HCT116 (cell line): ENCODE data around the gene E2F6. TPM values are rescaled to one million over a fixed set of nuclear protein-coding genes. Genes with fewer than 3 reads are reported as not detected.

Experiments used
- ATAC-seq: fragments of 200-7000 bp; cut with Tn5 transposase; 2 replicates; pipeline ENCODE4 v1.9.1; 2020; ENCODE audit warnings: mild to moderate bottlenecking, moderate library complexity
- BruUV-seq: library from RNA; stranded (reverse); fragments of 400-500 nt; replicated peaks from 2 replicates; lab custom pipeline; 2021; lab: Mats Ljungman, UMichigan
- CTCF ChIA-PET: fragments of 300-600 bp; sonication (Branson Sonifier 250); formaldehyde crosslinking; loops from one replicate; lab custom pipeline; 2021; ENCODE audit warnings: antibody characterized with exemption; lab: Charles Lee
- POLR2A ChIA-PET: fragments of 300-600, 350-600 bp; sonication (Branson Sonifier 250); formaldehyde crosslinking; loops from one replicate; lab custom pipeline; 2021; ENCODE audit warnings: antibody characterized with exemption; lab: Charles Lee
- RAD21 ChIA-PET, 2 experiments: fragments of 300-600 bp; sonication (Branson Sonifier 250); formaldehyde crosslinking; loops; one replicate each; lab custom pipeline; 2023; ENCODE audit warnings: low total read pairs in 2 of 2; ENCODE audit not compliant: uncharacterized antibody in 2 of 2, unreplicated experiment in 2 of 2, low non-redundant PET in 1 of 2; lab: Charles Lee
- DNase-seq: peaks from one replicate; pipeline ENCODE4 v3.0.0-alpha.2; 2010; ENCODE audit warnings: low read depth, low spot score
- H2AFZ ChIP-seq: fragments of 200-600 bp; shearing (Covaris generic), sonication (generic); 2 replicates; pipeline ENCODE4 v1.6.1; 2017; ENCODE audit warnings: low read depth, mixed run types, mixed read lengths, antibody characterized with exemption, low read length; ENCODE audit not compliant: poor library complexity, severe bottlenecking
- H3K27ac ChIP-seq: 2 replicates; pipeline ENCODE4 v1.5.1; 2012; ENCODE audit warnings: low read depth, low read length
- H3K27me3 ChIP-seq: fragments of 200-600 bp; sonication (generic); 2 replicates; pipeline ENCODE4 v1.6.1; 2016; ENCODE audit warnings: mixed run types, low read length, mixed read lengths; ENCODE audit not compliant: insufficient read depth
- H3K36me3 ChIP-seq, 2 experiments: fragments of 200-500 bp in 1 of 2; fragments of 200-600 bp in 1 of 2; sonication (Bioruptor generic) in 1 of 2; sonication (generic) in 1 of 2; 2 replicates each; pipeline versions ENCODE4 v1.5.1 to v1.6.1; 2014 to 2016; ENCODE audit warnings: low read length in 2 of 2, inconsistent platforms in 1 of 2, mixed read lengths in 1 of 2, mixed run types in 1 of 2; ENCODE audit not compliant: insufficient read depth in 2 of 2, control insufficient read depth in 1 of 2
- H3K4me1 ChIP-seq, 2 experiments: fragments of 200-600 bp in 1 of 2; sonication (generic) in 1 of 2; 2 replicates each; pipeline versions ENCODE4 v1.5.1 to v1.6.1; 2012 to 2017; ENCODE audit warnings: low read length in 2 of 2, inconsistent platforms in 1 of 2, mild to moderate bottlenecking in 1 of 2, mixed read lengths in 1 of 2, mixed run types in 1 of 2, moderate library complexity in 1 of 2; ENCODE audit not compliant: insufficient read depth in 2 of 2, control insufficient read depth in 1 of 2
- H3K4me2 ChIP-seq: fragments of 200-600 bp; sonication (generic); 2 replicates; pipeline ENCODE4 v1.6.1; 2017; ENCODE audit warnings: mixed run types, low read length, mixed read lengths
- H3K4me3 ChIP-seq, 2 experiments: fragments of 200-600 bp in 1 of 2; sonication (generic) in 1 of 2; replicated peaks in 1 of 2; 2 replicates each; pipeline ENCODE4 v1.5.1; 2011 to 2016; ENCODE audit warnings: low read length in 2 of 2, control low read depth in 1 of 2, low read depth in 1 of 2, mild to moderate bottlenecking in 1 of 2, mixed read lengths in 1 of 2, mixed run types in 1 of 2
- H3K79me2 ChIP-seq: fragments of 200-600 bp; sonication (generic); 2 replicates; pipeline ENCODE4 v1.6.1; 2017; ENCODE audit warnings: mild to moderate bottlenecking, mixed run types, low read length, moderate library complexity, mixed read lengths; ENCODE audit not compliant: insufficient read depth
- H3K9ac ChIP-seq: fragments of 200-600 bp; sonication (generic); 2 replicates; pipeline ENCODE4 v1.6.1; 2016; ENCODE audit warnings: low read length, mixed read lengths
- H3K9me2 ChIP-seq: fragments of 200-600 bp; sonication (generic), shearing (Covaris generic); 2 replicates; pipeline ENCODE4 v1.6.1; 2017; ENCODE audit warnings: mixed run types, mild to moderate bottlenecking, moderate library complexity; ENCODE audit not compliant: insufficient read depth
- H3K9me3 ChIP-seq, 2 experiments: fragments of 200-500 bp in 1 of 2; fragments of 200-600 bp in 1 of 2; sonication (Bioruptor generic) in 1 of 2; sonication (generic) in 1 of 2; 2 replicates each; pipeline ENCODE4 v1.6.1; 2014 to 2017; ENCODE audit warnings: low read length in 2 of 2, mixed read lengths in 2 of 2, inconsistent platforms in 1 of 2, low read depth in 1 of 2, mild to moderate bottlenecking in 1 of 2, mixed run types in 1 of 2, moderate library complexity in 1 of 2; ENCODE audit not compliant: control insufficient read depth in 1 of 2, insufficient read depth in 1 of 2
- H4K20me1 ChIP-seq: fragments of 200-600 bp; sonication (generic), shearing (Covaris generic); 2 replicates; pipeline ENCODE4 v1.6.1; 2017; ENCODE audit warnings: mixed run types, mild to moderate bottlenecking, moderate library complexity; ENCODE audit not compliant: insufficient read depth
- CTCF ChIP-seq, 3 experiments: fragments of 200-600 bp in 1 of 3; sonication (generic) in 1 of 3; IDR thresholded peaks in 2 of 3; conservative IDR thresholded peaks in 1 of 3; 2 replicates each; pipeline ENCODE4 v1.5.1; 2012 to 2017; ENCODE audit warnings: low read depth in 2 of 3, low read length in 2 of 3, antibody characterized with exemption in 1 of 3, borderline replicate concordance in 1 of 3, control low read depth in 1 of 3, mild to moderate bottlenecking in 1 of 3, mixed read lengths in 1 of 3, mixed run types in 1 of 3, moderate library complexity in 1 of 3; ENCODE audit not compliant: insufficient read depth in 1 of 3
- EGR1 ChIP-seq: IDR thresholded peaks from 2 replicates; pipeline ENCODE4 v1.6.1; 2012; ENCODE audit warnings: low read depth
- ELF1 ChIP-seq: IDR thresholded peaks from 2 replicates; pipeline ENCODE4 v1.6.1; 2012; ENCODE audit warnings: low read depth, borderline replicate concordance
- JUND ChIP-seq: IDR thresholded peaks from 2 replicates; pipeline ENCODE4 v1.6.1; 2012
- POLR2AphosphoS5 ChIP-seq: IDR thresholded peaks from 2 replicates; pipeline ENCODE4 v1.6.1; 2011; ENCODE audit warnings: mild to moderate bottlenecking, low read depth, low read length, moderate library complexity
- RAD21 ChIP-seq: IDR thresholded peaks from 2 replicates; pipeline ENCODE4 v1.6.1; 2012; ENCODE audit warnings: low read depth, mild to moderate bottlenecking
- ZBTB33 ChIP-seq: IDR thresholded peaks from 2 replicates; pipeline ENCODE4 v1.6.1; 2011; ENCODE audit warnings: mild to moderate bottlenecking, low read length, moderate library complexity; ENCODE audit not compliant: insufficient replicate concordance; ENCODE audit errors: extremely low read depth
- ZFX ChIP-seq: fragments of 450-650 bp; IDR thresholded peaks from 2 replicates; pipeline ENCODE4 v1.6.1; 2017
- intact Hi-C: fragments of 100-400 bp; cut with micrococcal nuclease; formaldehyde crosslinking; loops from 2 replicates; pipeline ENCODE4 v1.10.0; 2022
- total RNA-seq: library from RNA; stranded (reverse); gene quantifications from one replicate; pipeline ENCODE4 v1.2.1, GENCODE V29; 2021; ENCODE audit not compliant: unreplicated experiment

Gene E2F6
- total RNA-seq, 1 experiment from 2014 or later: 22.8 TPM

GRCh38 chr2:11466307-11467128 lies 557 bp upstream of the E2F6 start:
- no peaks in the 10 kb centered on the region for H3K27me3 ChIP-seq
- ChIA-PET RAD21 (interaction anchor here in 1 of 2 experiments (1.0 kb wide), 1 partner anchor 116 kb away, joined by 3 read pairs; no protein-coding TSS in a partner anchor), POLR2A (interaction anchor here (0.8 kb wide), 1 partner anchor 312 kb away, joined by 7 read pairs; no protein-coding TSS in a partner anchor), CTCF (interaction anchor here (1.3 to 1.9 kb wide), 3 partner anchors 11 to 334 kb away, joined by 4 to 8 read pairs (median 6); a partner anchor contains a TSS)
- no peaks in the 10 kb centered on the region; the same call in 1 of the 2 replicates for H3K9me2 ChIP-seq
- H3K79me2 ChIP-seq: peaks cover 42% of the 10 kb centered on the region
- H4K20me1 ChIP-seq: peaks cover 6% of the 10 kb centered on the region; the same call in 1 of the 2 replicates
- BruUV-seq: TSS peak; percentile 73
- DNase-seq: no peak
- H2AFZ ChIP-seq: no peak overlapping the region
- H3K27ac ChIP-seq: peak overlapping the region; percentile 79
- no peak for TF ChIP-seq RAD21
- TF ChIP-seq POLR2AphosphoS5: peak; percentile 60
- TF ChIP-seq, all 23 proteins: peak for 1
- peak; percentile 61 for ATAC-seq
- intact Hi-C loops: loop anchor here (5.0 kb wide), 1 partner anchor 334 kb away; a partner anchor contains a TSS
- Histone ChIP-seq H3K4me2 (peak overlapping the region; percentile 78), H3K9me3 (no peaks in the 10 kb centered on the region), H3K36me3 (peaks cover 12 to 14% of the 10 kb centered on the region in 2 experiments; a peak in 3 of 4 replicates), H3K9ac (peak overlapping the region; percentile 69), H3K4me3 (peak overlapping the region; percentile 65 to 72), H3K4me1 (peaks cover 0 to 20% of the 10 kb centered on the region in 2 experiments; a peak in 3 of 4 replicates)

GRCh38 chr2:11465110-11465484 lies 864 bp downstream of the E2F6 start:
- no peak for ATAC-seq
- H3K36me3 ChIP-seq: peaks cover 12 to 18% of the 10 kb centered on the region in 2 experiments; a peak in 3 of 4 replicates
- H3K9me2 ChIP-seq: no peaks in the 10 kb centered on the region; the same call in 1 of the 2 replicates
- intact Hi-C loops: loop anchor here (5.0 kb wide), 1 partner anchor 333 kb away; a partner anchor contains a TSS
- H3K4me1 ChIP-seq: peaks cover 0 to 20% of the 10 kb centered on the region in 2 experiments; a peak in 3 of 4 replicates
- DNase-seq: no peak
- peak overlapping the region; percentile 65 to 72 for H3K4me3 ChIP-seq
- ChIA-PET CTCF (interaction anchor here (1.8 kb wide), 1 partner anchor 332 kb away, joined by 6 read pairs; a partner anchor contains a TSS), POLR2A (no interaction called here), RAD21 (interaction anchor here in 1 of 2 experiments (1.3 kb wide), 1 partner anchor 119 kb away, joined by 4 read pairs; no protein-coding TSS in a partner anchor)
- no peaks in the 10 kb centered on the region for H3K27me3 ChIP-seq
- no peaks in the 10 kb centered on the region for H3K9me3 ChIP-seq
- peak overlapping the region; percentile 78 for H3K4me2 ChIP-seq
- peak overlapping the region; percentile 79 for H3K27ac ChIP-seq
- H2AFZ ChIP-seq: no peak overlapping the region
- BruUV-seq: no TSS peak
- H3K79me2 ChIP-seq: peaks cover 57% of the 10 kb centered on the region
- no peak for TF ChIP-seq EGR1
- TF ChIP-seq ZFX: no peak
- TF ChIP-seq JUND: no peak
- no peak for TF ChIP-seq CTCF (IDR thresholded peaks at IDR 0.05 in 2 of 3, conservative IDR thresholded peaks at IDR 0.05 in 1 of 3; ENCODE audit: borderline replicate concordance in 1 of 3, insufficient read depth in 1 of 3, low read depth in 2 of 3, low read length in 2 of 3)
- no peak for TF ChIP-seq ZBTB33
- TF ChIP-seq ELF1: no peak
- peaks cover 13% of the 10 kb centered on the region; the same call in 1 of the 2 replicates for H4K20me1 ChIP-seq
- H3K9ac ChIP-seq: peak overlapping the region; percentile 69
